ENCODE data around the gene NEK1.

GRCh38 chr4:169436734-169437133 is 175.6 kb downstream of the NEK1 start:
- TF ChIP-seq CTCF (IDR thresholded peaks at IDR 0.05) (no peak), POLR2AphosphoS5 (IDR thresholded peaks at IDR 0.05) (no peak), EP300 (IDR thresholded peaks at IDR 0.05) (no peak), POLR2A (IDR thresholded peaks at IDR 0.05) (no peak)

Measured in stomach (tissue), 4 donors.